Stimulated activated CD8-positive, alpha-beta memory T cell treated with anti-CD3 and anti-CD28 coated beads, Interleukin-15, amount 100 ng/mL, for 4 hours (primary cell): ENCODE results near the gene AQP6.
"Not testable (repeated sequence)": the region's sequence is repeated elsewhere in the genome, so short reads cannot be mapped to it uniquely, and the experiment has no call there.

Experiments
- DNase-seq, 2 donors: peaks; one replicate each; pipeline ENCODE4 v3.0.0-alpha.2; 2020; ENCODE audit warnings: low read depth in 2 of 2

Gene AQP6

DNA sequence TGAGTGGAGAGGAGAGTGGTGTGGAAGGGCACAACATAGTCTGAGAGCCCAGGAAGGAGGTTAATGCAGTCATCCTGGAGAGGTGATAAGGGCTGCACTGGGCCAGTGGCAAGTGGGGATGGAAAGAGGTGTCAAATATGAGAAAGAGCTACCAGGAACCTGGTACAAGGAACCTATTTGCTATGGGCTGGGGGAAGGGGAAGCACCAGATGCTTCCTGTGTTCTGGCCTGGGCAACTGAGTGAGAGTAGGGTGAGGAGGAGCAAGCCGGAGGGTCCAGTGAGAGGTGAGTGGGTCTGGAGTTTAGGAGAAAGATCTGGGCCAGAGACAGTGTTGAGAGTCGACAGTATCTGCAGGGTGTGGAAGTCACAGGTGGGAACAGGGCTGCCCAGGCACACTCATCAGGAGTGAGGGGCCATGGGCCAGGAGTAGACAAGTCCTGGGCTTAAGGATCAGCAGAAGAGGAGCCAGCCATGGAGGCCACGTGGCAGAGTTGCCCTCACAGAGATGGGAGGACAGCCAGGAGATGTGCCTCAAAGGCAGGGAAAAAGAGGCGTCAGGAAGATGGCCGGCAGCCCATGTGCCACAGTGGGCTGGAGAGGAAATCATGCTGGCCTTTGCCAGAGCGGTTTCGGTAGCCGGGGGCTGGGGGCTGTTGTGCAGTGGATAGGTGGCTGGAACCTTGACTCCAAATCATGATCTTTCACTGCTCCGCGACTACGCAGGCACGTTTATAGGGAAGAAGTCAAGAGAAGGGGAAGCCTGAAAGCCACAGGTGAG lies 2.9 kb upstream of the AQP6 start:
- DNase-seq: no peak

- DNase-seq: no peak
Observed at GRCh38 chr12:49970658-49971057, 2.1 kb upstream of the AQP6 start.

DNA sequence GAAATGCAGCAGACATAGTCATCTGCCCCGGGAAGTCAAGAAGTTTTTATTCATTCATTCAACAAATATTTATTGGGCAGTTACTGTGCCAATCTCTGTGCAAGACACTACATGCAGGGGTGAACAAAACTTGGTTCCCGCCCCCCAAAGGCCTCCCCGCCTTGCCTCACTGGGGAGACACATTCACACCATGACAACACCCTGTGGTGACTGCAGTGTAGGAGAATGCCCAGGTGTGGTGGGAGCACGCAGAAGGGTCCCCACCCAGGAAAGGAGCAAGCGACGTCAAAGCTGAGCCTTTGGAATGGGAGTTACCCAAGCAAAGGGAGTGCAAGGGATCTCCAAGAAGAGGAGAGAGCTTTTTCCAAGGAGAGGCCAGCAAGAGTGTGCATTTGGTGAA lies 1.6 kb upstream of the AQP6 start:
- DNase-seq: no peak

DNA sequence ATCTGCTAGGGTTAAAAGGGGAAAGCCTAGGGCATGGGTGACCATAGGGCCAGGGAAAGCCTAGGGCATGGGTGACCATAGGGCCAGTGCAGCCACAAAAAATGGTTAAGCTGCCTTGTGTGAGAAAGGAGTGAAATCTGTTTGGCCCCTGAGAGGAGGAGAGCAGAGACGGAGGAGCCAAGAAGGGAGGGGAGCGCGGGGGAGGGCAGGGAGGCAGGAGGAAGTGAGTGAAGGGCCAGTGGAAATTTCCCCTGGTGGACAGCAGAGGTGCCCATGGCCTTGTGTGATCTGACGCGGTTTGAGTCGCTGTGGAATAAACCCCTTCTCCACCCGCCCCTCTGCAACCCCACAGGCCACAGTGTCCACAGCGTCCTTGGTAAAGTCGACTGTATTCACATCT lies 618 bp upstream of the AQP6 start:
- DNase-seq: no peak

GRCh38 chr12:49973361-49973830 lies 649 bp downstream of the AQP6 start:
- DNase-seq: no peak

GRCh38 chr12:49974231-49974675 lies 1.5 kb downstream of the AQP6 start:
- DNase-seq: no peak

- DNase-seq: no peak
Observed at GRCh38 chr12:49974677-49975317, 2.0 kb downstream of the AQP6 start.

DNA sequence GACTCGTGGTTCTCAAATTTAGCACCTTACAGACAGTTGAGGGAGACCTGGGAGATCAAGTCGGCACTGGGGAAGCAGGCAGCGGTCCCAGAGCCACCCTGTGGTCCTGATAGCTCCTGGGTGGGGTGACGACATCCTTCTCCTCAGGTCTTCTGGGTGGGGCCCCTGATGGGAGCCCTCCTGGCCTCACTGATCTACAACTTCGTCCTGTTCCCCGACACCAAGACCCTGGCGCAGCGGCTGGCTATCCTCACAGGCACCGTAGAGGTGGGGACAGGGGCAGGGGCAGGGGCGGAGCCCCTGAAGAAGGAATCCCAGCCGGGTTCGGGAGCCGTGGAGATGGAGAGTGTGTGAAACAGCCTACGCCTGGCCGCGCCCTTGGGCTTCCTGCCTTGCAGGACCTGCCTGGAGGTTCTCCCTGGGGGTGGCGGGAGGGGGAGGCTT lies 2.6 kb downstream of the AQP6 start:
- DNase-seq: no peak

DNA sequence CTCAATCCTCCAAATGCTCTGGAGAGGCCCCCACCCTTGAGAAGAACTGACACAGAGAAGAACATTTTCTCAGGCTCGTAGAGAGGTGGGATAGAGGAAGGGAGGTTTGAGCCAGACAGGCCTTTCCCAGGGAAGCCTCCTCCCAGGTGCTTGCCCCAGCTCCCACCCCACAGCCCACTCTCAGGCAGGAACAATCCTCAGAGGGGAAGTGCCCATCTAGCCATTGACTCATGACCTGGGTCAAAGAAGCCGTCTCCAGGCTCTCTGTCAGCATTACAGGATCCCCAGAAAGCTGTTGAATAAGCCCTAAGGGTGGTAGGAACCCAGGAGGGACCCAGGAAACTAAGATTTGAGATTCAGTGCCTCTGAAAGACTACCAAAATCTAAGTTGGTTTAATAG lies 3.8 kb downstream of the AQP6 start:
- no peak for DNase-seq

DNA sequence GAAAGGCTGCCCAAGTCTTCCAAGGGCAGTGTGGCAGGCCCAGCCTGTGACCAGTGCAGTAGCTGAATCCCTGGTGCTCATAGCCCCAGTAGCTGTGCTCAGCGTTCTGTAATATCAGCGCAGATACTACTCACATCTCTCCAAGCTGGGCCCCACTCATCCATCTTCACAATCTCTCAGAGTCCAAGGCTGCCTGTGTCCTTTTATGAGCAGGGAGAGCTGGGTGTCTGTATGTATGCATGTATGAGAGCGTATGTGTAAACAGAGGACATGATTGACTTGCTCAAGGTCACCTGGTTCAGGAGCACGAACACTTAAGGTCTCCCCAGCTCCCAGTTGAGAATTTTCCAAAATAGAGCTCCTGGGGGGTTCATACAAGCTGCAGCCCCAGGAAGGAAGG lies 5.4 kb downstream of the AQP6 start:
- DNase-seq: no peak

- no peak for DNase-seq
Observed at GRCh38 chr12:49979016-49979586, 6.4 kb downstream of the AQP6 start.

- no peak for DNase-seq
Observed at GRCh38 chr12:49979791-49980190, 7.0 kb downstream of the AQP6 start.

DNA sequence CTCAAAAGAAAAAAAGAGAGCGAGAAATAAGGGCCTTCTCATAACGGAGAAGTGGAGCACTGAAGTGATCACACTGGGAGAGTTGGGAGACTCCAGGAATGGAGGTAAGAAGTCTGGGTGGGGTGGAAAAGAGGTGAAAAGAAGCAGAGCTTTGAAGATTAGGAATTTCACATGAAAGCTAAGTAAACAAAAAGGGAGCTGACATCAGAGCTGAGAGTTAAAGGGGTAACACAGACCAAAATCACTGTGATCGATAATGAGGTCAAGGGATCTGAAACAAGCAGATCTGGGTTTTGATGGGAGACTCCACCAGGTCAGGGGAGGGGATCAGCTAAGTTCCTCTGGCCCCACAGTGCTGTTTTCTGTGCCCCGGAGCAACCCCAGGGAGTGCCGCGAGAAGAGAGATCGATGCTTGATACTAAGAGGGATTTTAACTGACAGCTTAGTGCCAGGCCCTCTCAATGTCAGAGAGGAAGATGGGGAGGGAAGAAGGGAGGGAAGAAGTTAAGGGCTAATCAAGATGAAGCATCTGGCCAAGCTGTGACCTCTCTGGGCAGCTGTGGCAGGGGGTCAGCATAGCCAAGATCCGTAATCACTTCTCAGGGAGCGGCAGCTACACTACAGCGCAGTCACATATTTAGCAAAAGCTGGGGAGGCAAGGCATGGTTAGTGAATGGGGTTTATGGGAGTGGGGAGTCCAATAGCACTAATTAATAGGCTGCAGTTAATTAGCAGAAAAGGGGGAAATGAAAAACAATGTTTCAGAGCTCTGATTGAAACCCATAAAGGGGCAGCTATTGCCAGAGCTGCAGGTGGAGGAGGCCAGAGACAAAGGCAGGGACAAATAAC lies 8.0 kb downstream of the AQP6 start:
- DNase-seq: no peak

GRCh38 chr12:49982246-49983087 lies 9.7 kb downstream of the AQP6 start:
- DNase-seq: no peak

GRCh38 chr12:49983892-49984291 lies 11.1 kb downstream of the AQP6 start:
- DNase-seq: no peak

GRCh38 chr12:49984476-49985359 lies 12.0 kb downstream of the AQP6 start:
- DNase-seq: no peak

GRCh38 chr12:49985981-49986380 lies 13.2 kb downstream of the AQP6 start:
- no peak for DNase-seq

GRCh38 chr12:49986476-49986875 lies 13.7 kb downstream of the AQP6 start:
- DNase-seq: not testable (repeated sequence)

DNA sequence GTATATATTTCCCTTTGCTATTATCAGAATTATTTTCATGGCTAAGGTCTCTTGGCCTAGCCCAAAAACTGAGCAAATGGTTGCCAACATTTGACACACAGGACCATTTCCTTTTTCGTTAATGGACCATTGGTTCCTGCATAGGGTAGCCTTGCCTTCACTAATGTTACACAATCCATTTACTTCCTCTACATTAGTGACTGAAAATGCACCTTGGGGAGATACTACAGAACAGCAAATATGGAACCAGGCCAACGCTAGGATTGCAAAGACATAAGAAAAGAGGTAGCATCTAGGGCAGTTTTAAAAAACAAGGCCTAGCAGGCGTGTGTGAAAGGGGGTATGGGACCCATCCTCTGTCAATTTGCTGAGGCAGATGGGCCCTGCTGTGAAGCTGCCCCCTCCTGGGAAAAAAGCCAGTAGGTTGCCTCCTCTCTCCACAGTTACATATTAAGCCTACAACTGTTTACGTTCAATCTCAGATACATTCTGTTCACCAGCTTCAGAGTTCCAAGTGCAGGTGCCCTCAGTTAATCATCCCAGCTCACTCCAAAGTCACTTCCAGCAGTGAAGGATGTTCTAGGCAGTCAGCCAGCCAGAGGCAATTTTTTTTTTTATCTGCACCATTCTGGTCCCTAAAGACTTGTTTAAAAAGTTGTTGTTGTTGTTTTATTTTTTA lies 15.0 kb downstream of the AQP6 start:
- DNase-seq: no peak
